ENCODE measurements around the gene FSTL4. TPM values are rescaled to one million over a fixed set of nuclear protein-coding genes. Genes with fewer than 3 reads are reported as not detected.

Gene FSTL4
- total RNA-seq, 2 donors from 2014 or later, result 0.26 to 1.3 TPM

GRCh38 chr5:133354323-133355185, 257.8 kb downstream of the FSTL4 start:
- intact Hi-C loops (cut with DNase I), result no loop called here
- no peaks in the 10 kb centered on the region for H3K36me3 ChIP-seq (replicated peaks in 1 of 2; ENCODE audit: insufficient read depth in 1 of 2, low read depth in 2 of 2)
- no peaks in the 10 kb centered on the region for H3K27me3 ChIP-seq
- DNase-seq (no peak), ATAC-seq (no peak)
- no peak overlapping the region for H3K4me3 ChIP-seq
- H3K27ac ChIP-seq, result no peak overlapping the region
- 80 to 87% methylated on average over 6 to 9 of the region's 9 CpGs for WGBS, 2 donors
- H3K9me3 ChIP-seq, result no peaks in the 10 kb centered on the region
- no peaks in the 10 kb centered on the region for H3K4me1 ChIP-seq
- no peak for TF ChIP-seq CTCF (IDR thresholded peaks at IDR 0.05)
- no peak for TF ChIP-seq POLR2A (IDR thresholded peaks at IDR 0.05)

GRCh38 chr5:133353741-133354140, 258.6 kb downstream of the FSTL4 start:
- no peak for TF ChIP-seq POLR2A (IDR thresholded peaks at IDR 0.05)
- no peak for TF ChIP-seq CTCF (IDR thresholded peaks at IDR 0.05)
- DNase-seq (no peak), ATAC-seq (no peak)
- intact Hi-C loops (cut with DNase I), result no loop called here
- H3K27me3 ChIP-seq, result no peaks in the 10 kb centered on the region
- no peaks in the 10 kb centered on the region for H3K36me3 ChIP-seq (replicated peaks in 1 of 2; ENCODE audit: insufficient read depth in 1 of 2, low read depth in 2 of 2)
- H3K9me3 ChIP-seq, result no peaks in the 10 kb centered on the region
- no peaks in the 10 kb centered on the region for H3K4me1 ChIP-seq
- 64 to 79% methylated on average over 5 to 8 of the region's 8 CpGs for WGBS, 2 donors
- no peak overlapping the region for H3K27ac ChIP-seq
- no peak overlapping the region for H3K4me3 ChIP-seq

GRCh38 chr5:133348406-133348805, 263.9 kb downstream of the FSTL4 start:
- no peaks in the 10 kb centered on the region for H3K36me3 ChIP-seq (replicated peaks in 1 of 2; ENCODE audit: insufficient read depth in 1 of 2, low read depth in 2 of 2)
- DNase-seq, result no peak
- WGBS, 2 donors, result 93 to 96% methylated on average over 4 of the region's 4 CpGs
- no peak for TF ChIP-seq CTCF (IDR thresholded peaks at IDR 0.05)
- no peak for TF ChIP-seq POLR2A (IDR thresholded peaks at IDR 0.05)
- no peak for ATAC-seq
- H3K27ac ChIP-seq, result no peak overlapping the region
- intact Hi-C loops (cut with DNase I), result no loop called here
- no peaks in the 10 kb centered on the region for H3K27me3 ChIP-seq
- H3K9me3 ChIP-seq, result no peaks in the 10 kb centered on the region
- no peaks in the 10 kb centered on the region for H3K4me1 ChIP-seq
- no peak overlapping the region for H3K4me3 ChIP-seq

- Histone ChIP-seq H3K4me3 (no peak overlapping the region), H3K27me3 (no peaks in the 10 kb centered on the region), H3K4me1 (no peaks in the 10 kb centered on the region), H3K27ac (no peak overlapping the region), H3K36me3 (replicated peaks in 1 of 2; ENCODE audit: insufficient read depth in 1 of 2, low read depth in 2 of 2) (no peaks in the 10 kb centered on the region), H3K9me3 (no peaks in the 10 kb centered on the region)
- TF ChIP-seq CTCF (IDR thresholded peaks at IDR 0.05) (no peak), POLR2A (IDR thresholded peaks at IDR 0.05) (no peak)
- DNase-seq (no peak), ATAC-seq (no peak)
- intact Hi-C loops (cut with DNase I), result no loop called here
- WGBS, 2 donors, result 54 to 69% methylated on average over 6 of the region's 6 CpGs
Measured at GRCh38 chr5:133347039-133347438, 265.3 kb downstream of the FSTL4 start.

GRCh38 chr5:133344266-133344665, 268.1 kb downstream of the FSTL4 start:
- 36 to 45% methylated on average over 2 of the region's 2 CpGs for WGBS, 2 donors
- Histone ChIP-seq H3K9me3 (no peaks in the 10 kb centered on the region), H3K36me3 (replicated peaks in 1 of 2; ENCODE audit: insufficient read depth in 1 of 2, low read depth in 2 of 2) (no peaks in the 10 kb centered on the region), H3K4me1 (no peaks in the 10 kb centered on the region), H3K4me3 (no peak overlapping the region), H3K27ac (no peak overlapping the region), H3K27me3 (no peaks in the 10 kb centered on the region)
- DNase-seq (no peak), ATAC-seq (no peak)
- intact Hi-C loops (cut with DNase I), result no loop called here
- TF ChIP-seq POLR2A (IDR thresholded peaks at IDR 0.05) (no peak), CTCF (IDR thresholded peaks at IDR 0.05) (no peak)

All from body of pancreas (tissue), 4 donors.